GM18505 (cell line): ENCODE data around the gene CDK5RAP2.

Experiments used
- ATAC-seq: cut with Tn5 transposase; IDR thresholded peaks from one replicate; pipeline ENCODE4 v1.9.1; 2021; ENCODE audit not compliant: unreplicated experiment
- POLR2A ChIP-seq: IDR thresholded peaks from 4 replicates; pipeline ENCODE4 v1.6.1; 2011; ENCODE audit warnings: borderline replicate concordance; ENCODE audit not compliant: insufficient read depth, insufficient read length; ENCODE audit errors: extremely low read depth

Gene CDK5RAP2

DNA sequence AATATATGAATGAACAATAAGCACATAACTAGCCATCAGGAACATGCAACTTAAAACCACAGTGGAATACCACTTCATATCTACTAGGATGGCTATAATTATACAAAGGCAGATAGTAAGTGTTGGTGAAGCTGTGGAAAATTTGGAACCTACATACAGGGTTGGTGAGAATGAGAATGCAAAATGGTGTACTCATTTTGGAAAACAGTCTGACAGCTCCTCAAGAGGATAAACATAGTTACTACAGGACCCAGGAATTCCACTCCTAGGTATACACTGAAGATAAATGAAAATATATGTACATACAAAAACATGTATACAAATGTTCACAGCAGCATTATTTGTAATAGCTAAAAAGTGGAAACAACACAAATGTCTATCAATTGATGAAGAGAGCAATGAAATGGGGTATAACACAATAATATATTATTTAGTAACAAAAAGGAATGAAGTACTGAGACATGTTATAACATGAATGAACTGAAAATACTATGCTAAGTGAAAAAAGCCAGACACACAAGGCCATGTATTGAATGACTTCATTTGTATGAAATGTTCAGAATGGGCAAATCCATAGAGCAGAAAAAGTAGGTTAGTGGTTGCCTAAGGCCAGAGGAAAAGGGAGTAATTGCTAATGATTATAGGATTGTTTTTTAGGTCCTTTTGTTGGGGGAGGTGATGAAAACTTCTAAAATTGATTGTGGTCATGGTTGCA lies 31.2 kb upstream of the CDK5RAP2 start:
- ATAC-seq = no peak
- TF ChIP-seq POLR2A = no peak

GRCh38 chr9:120609636-120610035 lies 29.7 kb upstream of the CDK5RAP2 start:
- no peak for TF ChIP-seq POLR2A
- no peak for ATAC-seq

DNA sequence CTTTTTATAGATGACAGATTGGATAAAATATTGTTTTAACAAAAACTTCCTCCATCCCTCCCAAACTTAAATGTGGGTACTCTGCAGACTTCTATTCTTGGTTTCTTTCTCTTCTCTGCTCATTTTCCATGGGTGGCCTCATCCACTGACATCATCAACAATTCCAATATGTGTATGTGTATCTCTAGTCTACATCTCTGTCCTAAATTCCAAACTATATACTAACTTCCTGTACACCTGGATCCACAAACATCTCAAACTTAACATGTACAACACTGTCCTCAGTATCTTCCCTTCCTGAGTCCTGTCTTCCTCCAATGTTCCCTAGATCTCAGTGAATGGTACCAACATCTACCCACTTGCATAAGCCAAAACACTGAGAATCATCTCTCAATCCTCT lies 28.5 kb upstream of the CDK5RAP2 start:
- no peak for ATAC-seq
- no peak for TF ChIP-seq POLR2A

- no peak for ATAC-seq
- TF ChIP-seq POLR2A = no peak
Observed at GRCh38 chr9:120603591-120603990, 23.6 kb upstream of the CDK5RAP2 start.

- no peak for TF ChIP-seq POLR2A
- ATAC-seq = no peak
Observed at GRCh38 chr9:120603010-120603409, 23.0 kb upstream of the CDK5RAP2 start.

DNA sequence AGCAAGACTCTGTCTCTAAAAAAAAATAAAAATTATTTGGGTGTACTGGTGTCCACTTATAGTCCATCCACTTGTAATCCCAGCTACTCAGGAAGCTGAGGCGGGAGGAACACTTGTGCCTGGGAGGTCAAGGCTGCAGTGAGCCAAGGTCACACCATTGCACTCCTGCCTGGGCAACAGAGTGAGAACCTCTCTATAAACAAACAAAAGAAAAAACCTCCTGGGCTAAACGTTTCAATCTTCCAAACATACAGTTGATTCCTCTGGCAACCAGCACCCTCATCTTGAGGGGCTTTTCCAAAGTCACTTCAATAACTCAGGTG lies 13.9 kb upstream of the CDK5RAP2 start:
- ATAC-seq = no peak
- no peak for TF ChIP-seq POLR2A

GRCh38 chr9:120593250-120593954 lies 13.4 kb upstream of the CDK5RAP2 start:
- ATAC-seq = no peak
- no peak for TF ChIP-seq POLR2A

DNA sequence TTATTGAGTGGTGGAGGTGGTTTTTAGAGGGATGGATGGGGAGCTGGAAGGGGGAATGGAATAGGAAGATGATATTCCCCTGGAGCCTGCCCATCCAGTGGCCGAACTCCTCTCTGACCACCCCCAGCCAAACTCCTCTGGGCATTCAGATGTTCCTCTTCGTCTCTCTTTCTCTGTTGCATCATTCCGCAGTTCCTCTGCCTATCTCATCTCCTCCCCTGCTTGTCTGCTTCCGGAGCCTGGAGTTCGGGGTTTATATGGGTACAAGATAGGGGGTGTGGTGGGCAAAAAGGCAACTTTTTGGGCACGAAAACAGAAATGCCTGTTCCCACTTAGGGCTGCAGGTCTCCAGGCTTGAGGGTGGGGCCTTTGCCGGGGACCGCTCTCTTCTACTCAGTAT lies 12.2 kb upstream of the CDK5RAP2 start:
- no peak for TF ChIP-seq POLR2A
- ATAC-seq = no peak

- TF ChIP-seq POLR2A = no peak
- ATAC-seq = no peak
Observed at GRCh38 chr9:120587328-120587727, 7.4 kb upstream of the CDK5RAP2 start.

DNA sequence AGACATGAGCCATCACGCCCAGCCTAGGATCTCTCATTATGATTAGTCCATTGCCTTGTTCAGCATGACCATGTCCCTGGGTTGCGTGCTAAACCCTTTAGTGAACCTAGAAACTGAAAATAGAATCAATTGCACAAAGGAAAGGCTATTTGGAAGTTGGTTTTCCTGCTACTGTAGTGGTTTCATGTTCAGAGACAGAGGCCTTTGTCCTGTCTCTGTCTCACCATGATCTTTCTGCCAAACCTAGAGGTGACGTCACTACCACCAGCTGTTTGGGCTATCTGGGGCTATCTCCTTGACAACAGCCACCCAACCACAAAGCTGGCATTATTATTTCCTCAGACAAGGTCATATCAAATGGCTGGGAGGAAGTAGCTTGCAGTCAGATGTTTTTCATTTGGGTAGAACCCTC lies 4.0 kb upstream of the CDK5RAP2 start:
- TF ChIP-seq POLR2A = no peak
- ATAC-seq = no peak

DNA sequence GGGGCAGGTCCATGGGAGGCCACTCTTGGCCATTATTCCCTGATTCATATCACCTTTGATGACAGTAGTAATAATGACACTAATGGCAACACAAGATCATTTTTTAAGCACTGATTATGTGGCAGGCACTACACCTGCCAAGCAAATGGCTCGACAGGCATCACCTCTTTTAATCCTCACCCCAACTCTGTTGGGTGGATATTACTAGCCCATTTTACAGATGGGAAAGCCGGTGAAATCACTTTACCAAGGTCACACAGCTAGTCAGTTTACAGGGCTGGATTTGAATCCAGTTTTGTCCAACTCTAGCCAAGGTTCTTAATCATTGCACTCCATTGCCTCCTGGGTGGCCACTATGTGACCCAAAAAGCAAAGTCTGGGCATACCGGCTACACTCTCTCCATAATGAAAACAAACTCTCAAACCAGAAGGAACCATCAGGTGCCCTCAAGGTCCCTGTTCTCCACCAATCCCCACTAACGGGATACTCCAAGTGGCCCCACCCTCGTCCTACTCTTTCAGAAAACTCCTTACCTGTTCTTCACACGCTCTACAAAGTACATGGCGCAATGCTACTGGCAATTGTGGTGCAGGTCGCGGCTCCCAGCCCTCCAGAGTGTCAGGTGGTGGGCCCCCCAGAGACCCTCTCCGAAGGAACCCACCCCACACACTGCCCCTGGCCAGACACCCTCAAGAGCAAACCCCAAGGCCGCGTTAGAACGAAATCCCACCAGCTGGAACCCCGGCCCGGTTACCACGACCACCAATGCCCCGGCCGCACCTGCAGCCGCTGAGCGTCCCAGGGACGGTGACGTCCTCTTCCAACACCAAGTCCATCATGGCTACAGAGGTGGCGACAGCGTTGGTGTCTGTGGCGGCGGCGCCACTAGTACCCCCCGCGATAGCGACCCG lies 572 bp downstream of the CDK5RAP2 start:
- TF ChIP-seq POLR2A = no peak
- peak; percentile 49 for ATAC-seq

- TF ChIP-seq POLR2A = no peak
- no peak for ATAC-seq
Observed at GRCh38 chr9:120574473-120574872, 5.5 kb downstream of the CDK5RAP2 start.

- no peak for ATAC-seq
- no peak for TF ChIP-seq POLR2A
Observed at GRCh38 chr9:120572472-120572871, 7.5 kb downstream of the CDK5RAP2 start.
